ENCODE data around the gene HOXD12.

The HOXD12 gene

DNA sequence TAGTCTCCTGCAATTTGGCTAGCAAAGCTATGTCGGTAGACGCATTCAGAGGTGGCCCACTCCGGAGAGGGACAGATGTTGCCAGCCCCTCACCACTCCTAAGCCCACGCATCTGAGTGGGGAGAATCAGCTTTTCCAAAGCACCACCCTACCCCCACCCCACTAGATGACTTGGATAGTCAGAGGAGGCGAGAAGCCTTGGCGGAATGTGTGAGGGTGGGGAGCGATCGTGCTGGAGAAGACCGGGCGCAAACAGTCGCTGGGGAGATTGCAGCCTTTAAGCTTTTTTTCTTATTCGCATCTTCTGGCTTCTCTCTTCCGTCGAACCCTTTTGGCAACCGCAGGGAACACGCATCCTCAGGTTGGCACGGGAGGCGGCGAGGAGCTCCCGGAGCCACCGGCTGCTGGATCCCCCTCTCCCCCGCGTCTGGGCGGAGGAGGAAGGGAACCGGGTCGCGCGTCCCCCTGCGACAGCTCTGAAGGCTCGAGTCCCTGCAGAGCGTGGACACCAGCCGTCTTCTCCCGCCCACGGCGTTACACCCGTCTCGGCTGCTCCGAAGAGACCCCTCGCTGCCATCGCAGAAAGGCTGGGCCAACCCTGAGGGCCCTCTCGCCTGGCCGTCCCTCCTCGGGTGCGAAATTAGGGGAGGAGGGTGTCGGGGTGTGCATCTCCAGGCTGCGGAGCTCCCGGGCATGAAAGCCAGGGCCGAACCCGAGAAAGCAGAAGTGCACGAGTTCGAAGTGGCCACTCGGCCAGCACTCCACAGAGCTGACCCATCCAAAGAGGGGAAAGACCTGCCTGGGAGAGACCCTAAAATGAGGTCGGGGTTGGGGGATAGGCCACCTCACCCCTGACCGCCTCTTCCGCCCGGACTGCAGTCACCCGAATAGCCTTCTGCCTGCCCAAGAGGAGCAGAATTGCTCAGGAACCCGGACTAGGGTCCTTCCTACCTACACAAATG, 28.0 kb upstream of the HOXD12 start:
- Histone ChIP-seq H3K36me3 (replicated peaks in 1 of 2; ENCODE audit: control insufficient read depth in 2 of 2, insufficient read depth in 2 of 2, low read length in 2 of 2) (no peaks in the 10 kb centered on the region), H3K18ac (ENCODE audit: low read length) (no peak overlapping the region), H3K23ac (ENCODE audit: low read depth, low read length, poor library complexity) (peak overlapping the region; percentile 68), H3K4me2 (ENCODE audit: insufficient read depth, low read length, poor library complexity, severe bottlenecking) (no peak overlapping the region), H3K27me3 (ENCODE audit: control insufficient read depth in 3 of 3, insufficient read depth in 3 of 3, low read depth in 1 of 3, low read length in 3 of 3) (peaks cover 54 to 99% (median 66%) of the 10 kb centered on the region in 3 experiments), H2BK5ac (ENCODE audit: low read length) (no peak overlapping the region), H3K79me1 (ENCODE audit: low read depth, low read length) (no peaks in the 10 kb centered on the region), H2AK5ac (ENCODE audit: low read depth, low read length) (peak overlapping the region; percentile 32), H3K9me3 (replicated peaks in 1 of 2; ENCODE audit: control insufficient read depth in 2 of 2, insufficient read depth in 1 of 2, low read depth in 1 of 2, low read length in 2 of 2) (peaks cover 0 to 9% of the 10 kb centered on the region in 2 donors), H2BK15ac (ENCODE audit: low read length) (no peak overlapping the region), H4K8ac (ENCODE audit: low read depth, low read length) (no peak overlapping the region), H3K9ac (ENCODE audit: low read depth, low read length, poor library complexity) (no peak overlapping the region), H3K27ac (replicated peaks; ENCODE audit: low read length) (no peak overlapping the region), H2AFZ (ENCODE audit: low read length) (no peak overlapping the region), H2BK120ac (ENCODE audit: low read depth, low read length) (no peak overlapping the region), H2BK12ac (ENCODE audit: low read length) (no peak overlapping the region), H4K91ac (ENCODE audit: low read depth, low read length, poor library complexity) (no peak overlapping the region), H3K14ac (ENCODE audit: low read length) (no peak overlapping the region), H3K4ac (ENCODE audit: low read length) (no peak overlapping the region), H3K4me3 (ENCODE audit: low read length in 2 of 2) (peak overlapping the region in 1 of 2 donors; percentile 9), H3K4me1 (ENCODE audit: control insufficient read depth in 2 of 2, insufficient read depth in 1 of 2, low read depth in 1 of 2, low read length in 2 of 2) (peaks cover 0 to 3% of the 10 kb centered on the region in 2 donors)
- WGBS, 2 donors (ENCODE audit: extremely low coverage in 2 of 2, insufficient read length in 2 of 2, insufficient replicate concordance in 1 of 2): no CpG with 5 or more reads among the region's 58 CpGs
- no peak for DNase-seq (ENCODE audit: low spot score)

DNA sequence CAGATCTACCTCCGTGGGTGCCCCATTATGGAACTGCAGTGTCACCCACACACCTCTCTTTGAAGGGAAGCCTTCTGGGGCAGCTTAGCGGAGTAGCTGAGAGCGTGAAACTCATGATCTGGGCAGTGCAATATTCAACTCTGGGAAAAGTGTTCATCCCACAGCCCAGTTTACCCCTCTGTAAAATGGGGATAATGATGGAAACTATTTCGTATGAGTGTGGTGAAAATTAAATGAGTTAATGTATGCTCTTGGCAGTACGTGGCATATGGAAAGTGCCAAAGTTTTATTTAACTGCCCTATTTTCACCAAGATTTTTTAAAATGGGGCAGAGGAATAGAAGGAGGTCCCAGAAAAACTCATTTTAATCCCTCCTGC, 27.3 kb upstream of the HOXD12 start:
- peaks cover 0 to 9% of the 10 kb centered on the region in 2 donors for H3K9me3 ChIP-seq (replicated peaks in 1 of 2; ENCODE audit: control insufficient read depth in 2 of 2, insufficient read depth in 1 of 2, low read depth in 1 of 2, low read length in 2 of 2)
- H3K23ac ChIP-seq (ENCODE audit: low read depth, low read length, poor library complexity): no peak overlapping the region
- no peak overlapping the region for H2BK5ac ChIP-seq (ENCODE audit: low read length)
- no peak overlapping the region for H3K4ac ChIP-seq (ENCODE audit: low read length)
- H3K79me1 ChIP-seq (ENCODE audit: low read depth, low read length): no peaks in the 10 kb centered on the region
- no peak overlapping the region for H3K18ac ChIP-seq (ENCODE audit: low read length)
- no peak overlapping the region for H2BK15ac ChIP-seq (ENCODE audit: low read length)
- H3K4me3 ChIP-seq (ENCODE audit: low read length in 2 of 2): no peak overlapping the region
- no peak overlapping the region for H2BK12ac ChIP-seq (ENCODE audit: low read length)
- no peak overlapping the region for H3K4me2 ChIP-seq (ENCODE audit: insufficient read depth, low read length, poor library complexity, severe bottlenecking)
- H2AK5ac ChIP-seq (ENCODE audit: low read depth, low read length): no peak overlapping the region
- no peak overlapping the region for H4K91ac ChIP-seq (ENCODE audit: low read depth, low read length, poor library complexity)
- H4K8ac ChIP-seq (ENCODE audit: low read depth, low read length): no peak overlapping the region
- no peak for DNase-seq (ENCODE audit: low spot score)
- no peak overlapping the region for H2AFZ ChIP-seq (ENCODE audit: low read length)
- no peak overlapping the region for H3K14ac ChIP-seq (ENCODE audit: low read length)
- no peaks in the 10 kb centered on the region for H3K36me3 ChIP-seq (replicated peaks in 1 of 2; ENCODE audit: control insufficient read depth in 2 of 2, insufficient read depth in 2 of 2, low read length in 2 of 2)
- H3K27me3 ChIP-seq (ENCODE audit: control insufficient read depth in 3 of 3, insufficient read depth in 3 of 3, low read depth in 1 of 3, low read length in 3 of 3): peaks cover 60 to 97% (median 61%) of the 10 kb centered on the region in 3 experiments
- no peak overlapping the region for H2BK120ac ChIP-seq (ENCODE audit: low read depth, low read length)
- no CpG with 5 or more reads among the region's 5 CpGs for WGBS, 2 donors (ENCODE audit: extremely low coverage in 2 of 2, insufficient read length in 2 of 2, insufficient replicate concordance in 1 of 2)
- H3K9ac ChIP-seq (ENCODE audit: low read depth, low read length, poor library complexity): no peak overlapping the region
- no peak overlapping the region for H3K27ac ChIP-seq (replicated peaks; ENCODE audit: low read length)
- peaks cover 0 to 2% of the 10 kb centered on the region in 2 donors for H3K4me1 ChIP-seq (ENCODE audit: control insufficient read depth in 2 of 2, insufficient read depth in 1 of 2, low read depth in 1 of 2, low read length in 2 of 2)

DNA sequence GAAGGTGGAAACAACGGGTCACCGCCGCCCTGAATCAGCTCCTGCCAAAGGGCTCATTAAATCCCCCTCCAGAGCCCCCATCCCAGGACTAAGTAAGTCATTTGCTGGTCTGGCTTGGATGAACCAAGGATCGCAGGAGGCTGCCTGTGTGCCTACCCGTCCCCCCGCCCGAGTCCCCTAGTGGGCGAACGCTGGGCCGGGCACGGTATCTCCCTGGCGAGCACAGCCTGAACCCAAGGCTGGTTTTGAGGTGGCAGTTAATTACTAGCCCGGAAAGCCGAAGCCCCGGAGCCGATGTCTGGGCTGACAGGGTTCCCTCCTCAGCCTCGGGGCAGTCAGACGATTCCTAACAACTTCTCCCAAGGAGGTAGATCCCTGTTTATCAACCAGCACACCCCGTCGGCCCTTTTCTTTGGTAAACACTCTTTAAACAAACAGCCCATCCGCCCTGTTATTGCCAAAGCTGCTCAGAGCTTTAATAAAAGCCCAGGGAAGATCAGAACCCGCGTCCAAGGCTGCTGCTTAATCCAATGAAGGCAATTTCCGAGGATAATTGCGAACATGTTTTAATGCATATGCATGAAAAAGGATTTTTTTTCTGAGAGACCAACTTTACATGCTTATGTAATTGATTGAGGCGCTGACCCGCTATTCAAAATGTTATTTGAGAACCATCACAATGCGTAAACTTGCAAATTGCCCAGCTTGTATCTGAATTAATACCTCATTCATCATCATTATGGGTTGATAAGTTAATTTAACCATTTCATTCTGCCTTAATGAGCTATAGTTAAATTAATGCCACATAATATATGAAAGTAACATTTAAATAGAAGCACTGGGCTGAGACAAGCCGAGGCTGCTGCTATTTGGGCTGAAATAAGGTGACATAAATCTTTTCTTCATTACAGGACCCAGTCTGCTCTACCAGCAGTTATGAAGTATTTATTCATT, 26.4 kb upstream of the HOXD12 start:
- H3K4me2 ChIP-seq (ENCODE audit: insufficient read depth, low read length, poor library complexity, severe bottlenecking): no peak overlapping the region
- H4K91ac ChIP-seq (ENCODE audit: low read depth, low read length, poor library complexity): no peak overlapping the region
- no CpG with 5 or more reads among the region's 29 CpGs for WGBS, 2 donors (ENCODE audit: extremely low coverage in 2 of 2, insufficient read length in 2 of 2, insufficient replicate concordance in 1 of 2)
- no peak overlapping the region for H2BK120ac ChIP-seq (ENCODE audit: low read depth, low read length)
- no peak overlapping the region for H3K4ac ChIP-seq (ENCODE audit: low read length)
- no peak overlapping the region for H3K27ac ChIP-seq (replicated peaks; ENCODE audit: low read length)
- H3K9me3 ChIP-seq (replicated peaks in 1 of 2; ENCODE audit: control insufficient read depth in 2 of 2, insufficient read depth in 1 of 2, low read depth in 1 of 2, low read length in 2 of 2): peaks cover 0 to 7% of the 10 kb centered on the region in 2 donors
- no peak for DNase-seq (ENCODE audit: low spot score)
- H3K4me1 ChIP-seq (ENCODE audit: control insufficient read depth in 2 of 2, insufficient read depth in 1 of 2, low read depth in 1 of 2, low read length in 2 of 2): peaks cover 0 to 2% of the 10 kb centered on the region in 2 donors
- H3K9ac ChIP-seq (ENCODE audit: low read depth, low read length, poor library complexity): no peak overlapping the region
- H3K27me3 ChIP-seq (ENCODE audit: control insufficient read depth in 3 of 3, insufficient read depth in 3 of 3, low read depth in 1 of 3, low read length in 3 of 3): peaks cover 51 to 89% (median 70%) of the 10 kb centered on the region in 3 experiments
- H2BK5ac ChIP-seq (ENCODE audit: low read length): no peak overlapping the region
- no peak overlapping the region for H3K18ac ChIP-seq (ENCODE audit: low read length)
- no peak overlapping the region for H2AFZ ChIP-seq (ENCODE audit: low read length)
- no peak overlapping the region for H3K14ac ChIP-seq (ENCODE audit: low read length)
- H3K79me1 ChIP-seq (ENCODE audit: low read depth, low read length): no peaks in the 10 kb centered on the region
- no peak overlapping the region for H3K4me3 ChIP-seq (ENCODE audit: low read length in 2 of 2)
- no peak overlapping the region for H2AK5ac ChIP-seq (ENCODE audit: low read depth, low read length)
- no peak overlapping the region for H2BK12ac ChIP-seq (ENCODE audit: low read length)
- peak overlapping the region; percentile 23 for H3K23ac ChIP-seq (ENCODE audit: low read depth, low read length, poor library complexity)
- no peak overlapping the region for H4K8ac ChIP-seq (ENCODE audit: low read depth, low read length)
- no peak overlapping the region for H2BK15ac ChIP-seq (ENCODE audit: low read length)
- no peaks in the 10 kb centered on the region for H3K36me3 ChIP-seq (replicated peaks in 1 of 2; ENCODE audit: control insufficient read depth in 2 of 2, insufficient read depth in 2 of 2, low read length in 2 of 2)
